ENCODE measurements around the gene UBXN1. TPM values are rescaled to one million over a fixed set of nuclear protein-coding genes. Genes with fewer than 3 reads are reported as not detected.

UBXN1 gene
- total RNA-seq, 2 experiments from 2014 or later: 101 to 129 TPM

DNA sequence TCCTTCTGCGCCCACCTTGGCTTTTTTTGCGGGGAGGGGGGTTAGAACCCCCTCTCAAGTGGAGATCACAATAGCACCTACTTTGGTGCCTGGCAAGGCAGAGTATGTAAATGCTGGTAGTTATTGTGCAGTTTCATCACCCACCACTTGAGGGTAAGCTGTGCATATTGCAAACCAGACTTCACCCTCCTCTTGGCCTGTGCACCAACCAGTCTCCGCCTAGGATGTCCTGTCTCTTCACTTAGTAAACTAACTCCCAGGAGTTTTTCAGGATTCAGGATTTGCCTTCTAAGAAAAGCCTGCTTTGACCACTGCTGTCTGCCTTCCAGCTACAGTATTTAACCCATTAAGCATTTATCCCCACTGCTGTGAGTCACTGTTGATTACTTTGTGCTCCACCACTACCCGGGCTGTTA, 2.0 kb upstream of the UBXN1 start:
- H3K79me2 ChIP-seq (ENCODE audit: insufficient read depth, low read depth, low read length): peaks cover 14% of the 10 kb centered on the region; the same call in 1 of the 2 replicates
- peak overlapping the region; percentile 35; the same call in 1 of the 2 replicates for H3K4me2 ChIP-seq (ENCODE audit: low read length)
- ChIA-PET CTCF (ENCODE audit: unreplicated experiment) (interaction anchor here (0.6 to 1.5 kb wide), 5 partner anchors 9 to 256 kb away, joined by 3 to 5 read pairs (median 3); partner anchors contain the start of genes C11orf98 and CSKMT), POLR2A (interaction anchor here (0.6 to 2.5 kb wide), 25 partner anchors 9 to 1003 kb away, joined by 3 to 13 read pairs (median 4); partner anchors contain the start of genes C11orf98, CSKMT, HNRNPUL2 and INTS5)
- peak overlapping the region; percentile 39 for H3K27ac ChIP-seq (ENCODE audit: low read depth, low read length, poor library complexity, severe bottlenecking)
- peaks cover 35% of the 10 kb centered on the region for H3K4me1 ChIP-seq (ENCODE audit: insufficient read depth, low read length, poor library complexity, severe bottlenecking)
- no peaks in the 10 kb centered on the region for H3K9me3 ChIP-seq (ENCODE audit: low read length)
- peak; percentile 85 for DNase-seq (ENCODE audit: low spot score)
- peak overlapping the region; percentile 75 for H2AFZ ChIP-seq (ENCODE audit: low read length)
- peaks cover 17% of the 10 kb centered on the region for H3K36me3 ChIP-seq (ENCODE audit: insufficient read depth, low read length)
- TF ChIP-seq, protein P1, sequence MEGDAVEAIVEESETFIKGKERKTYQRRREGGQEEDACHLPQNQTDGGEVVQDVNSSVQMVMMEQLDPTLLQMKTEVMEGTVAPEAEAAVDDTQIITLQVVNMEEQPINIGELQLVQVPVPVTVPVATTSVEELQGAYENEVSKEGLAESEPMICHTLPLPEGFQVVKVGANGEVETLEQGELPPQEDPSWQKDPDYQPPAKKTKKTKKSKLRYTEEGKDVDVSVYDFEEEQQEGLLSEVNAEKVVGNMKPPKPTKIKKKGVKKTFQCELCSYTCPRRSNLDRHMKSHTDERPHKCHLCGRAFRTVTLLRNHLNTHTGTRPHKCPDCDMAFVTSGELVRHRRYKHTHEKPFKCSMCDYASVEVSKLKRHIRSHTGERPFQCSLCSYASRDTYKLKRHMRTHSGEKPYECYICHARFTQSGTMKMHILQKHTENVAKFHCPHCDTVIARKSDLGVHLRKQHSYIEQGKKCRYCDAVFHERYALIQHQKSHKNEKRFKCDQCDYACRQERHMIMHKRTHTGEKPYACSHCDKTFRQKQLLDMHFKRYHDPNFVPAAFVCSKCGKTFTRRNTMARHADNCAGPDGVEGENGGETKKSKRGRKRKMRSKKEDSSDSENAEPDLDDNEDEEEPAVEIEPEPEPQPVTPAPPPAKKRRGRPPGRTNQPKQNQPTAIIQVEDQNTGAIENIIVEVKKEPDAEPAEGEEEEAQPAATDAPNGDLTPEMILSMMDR (conservative IDR thresholded peaks at IDR 0.05; ENCODE audit: low read length): peak; percentile 85
- TF ChIP-seq EZH2phosphoT487 (IDR thresholded peaks at IDR 0.05; ENCODE audit: borderline replicate concordance, low read depth, low read length): no peak
- no peaks in the 10 kb centered on the region for H4K20me1 ChIP-seq (ENCODE audit: insufficient read depth, low read length)
- H3K9me2 ChIP-seq (ENCODE audit: insufficient read depth, low read length): no peaks in the 10 kb centered on the region
- BruUV-seq (replicated peaks): no TSS peak
- no peak overlapping the region for H3K4me3 ChIP-seq (ENCODE audit: low read depth, low read length, poor library complexity, severe bottlenecking)
- intact Hi-C loops (cut with micrococcal nuclease; ENCODE audit: unreplicated experiment): loop anchor here (2.0 kb wide), 1 partner anchor 46 kb away; the partner anchor contains the start of gene HNRNPUL2

DNA sequence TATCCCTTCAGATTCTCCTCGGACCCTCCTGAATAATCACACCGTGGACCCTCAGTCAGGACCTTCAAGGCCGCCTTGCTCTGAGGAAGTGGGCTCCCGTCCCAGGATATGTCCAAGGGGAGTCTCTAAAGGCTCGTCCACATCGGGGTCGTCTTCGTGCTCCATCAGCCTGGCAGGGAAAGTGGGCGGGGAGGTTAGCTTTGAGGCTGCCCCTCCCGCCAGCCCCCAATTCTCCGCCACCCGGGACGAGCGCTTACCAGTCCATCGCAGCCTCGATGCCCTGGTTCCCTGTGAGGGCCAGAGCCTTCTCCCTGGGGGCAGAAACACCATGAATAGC, 472 bp downstream of the UBXN1 start:
- peak overlapping the region; percentile 93 for H3K4me3 ChIP-seq (ENCODE audit: low read depth, low read length, poor library complexity, severe bottlenecking)
- peaks cover 37% of the 10 kb centered on the region for H3K36me3 ChIP-seq (ENCODE audit: insufficient read depth, low read length)
- H3K4me2 ChIP-seq (ENCODE audit: low read length): peak overlapping the region; percentile 96
- peak overlapping the region; percentile 57 for H3K27ac ChIP-seq (ENCODE audit: low read depth, low read length, poor library complexity, severe bottlenecking)
- no peaks in the 10 kb centered on the region for H4K20me1 ChIP-seq (ENCODE audit: insufficient read depth, low read length)
- H3K4me1 ChIP-seq (ENCODE audit: insufficient read depth, low read length, poor library complexity, severe bottlenecking): peaks cover 40% of the 10 kb centered on the region
- ChIA-PET CTCF (ENCODE audit: unreplicated experiment) (no interaction called here), POLR2A (no interaction called here)
- BruUV-seq (replicated peaks): no TSS peak
- H2AFZ ChIP-seq (ENCODE audit: low read length): peak overlapping the region; percentile 99; the same call in 1 of the 2 replicates
- no peak for DNase-seq (ENCODE audit: low spot score)
- TF ChIP-seq, protein P1 (conservative IDR thresholded peaks at IDR 0.05; ENCODE audit: low read length): no peak
- no peak for TF ChIP-seq EZH2phosphoT487 (IDR thresholded peaks at IDR 0.05; ENCODE audit: borderline replicate concordance, low read depth, low read length)
- intact Hi-C loops (cut with micrococcal nuclease; ENCODE audit: unreplicated experiment): loop anchor here (5.0 kb wide), 1 partner anchor 109 kb away; the partner anchor contains the start of gene TMEM179B
- H3K9me2 ChIP-seq (ENCODE audit: insufficient read depth, low read length): no peaks in the 10 kb centered on the region
- H3K9me3 ChIP-seq (ENCODE audit: low read length): no peaks in the 10 kb centered on the region
- H3K79me2 ChIP-seq (ENCODE audit: insufficient read depth, low read depth, low read length): peaks cover 25% of the 10 kb centered on the region; the same call in 1 of the 2 replicates

DNA sequence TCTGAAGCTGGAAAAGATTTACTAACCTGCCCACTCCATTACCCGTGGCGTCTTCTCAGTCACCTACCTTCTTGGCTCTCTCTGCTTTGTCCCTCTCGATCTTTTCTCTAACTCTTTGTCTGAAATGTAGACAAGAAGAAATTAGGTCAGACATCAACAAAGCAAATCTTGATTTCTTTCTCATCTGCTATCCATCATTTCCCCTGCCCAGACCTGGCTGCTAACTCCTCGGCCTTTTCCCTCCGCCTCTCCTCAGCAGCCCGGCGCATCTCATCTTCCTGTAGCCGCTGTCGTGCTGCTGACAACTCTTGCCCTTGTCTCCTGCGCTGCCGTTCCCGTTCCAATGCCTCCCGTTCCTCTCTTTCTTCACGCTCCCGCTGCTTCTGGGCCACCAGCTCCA, 1.2 kb downstream of the UBXN1 start:
- no peak overlapping the region for H2AFZ ChIP-seq (ENCODE audit: low read length)
- H3K27ac ChIP-seq (ENCODE audit: low read depth, low read length, poor library complexity, severe bottlenecking): no peak overlapping the region
- no TSS peak for BruUV-seq (replicated peaks)
- peaks cover 47% of the 10 kb centered on the region for H3K4me1 ChIP-seq (ENCODE audit: insufficient read depth, low read length, poor library complexity, severe bottlenecking)
- no peak for DNase-seq (ENCODE audit: low spot score)
- no peaks in the 10 kb centered on the region for H3K9me3 ChIP-seq (ENCODE audit: low read length)
- ChIA-PET CTCF (ENCODE audit: unreplicated experiment) (no interaction called here), POLR2A (interaction anchor here (1.1 to 1.4 kb wide), 3 partner anchors 13 to 104 kb away, joined by 3 to 6 read pairs (median 5); partner anchors contain the start of genes C11orf98, CSKMT and EEF1G)
- TF ChIP-seq, protein P1 (conservative IDR thresholded peaks at IDR 0.05; ENCODE audit: low read length): no peak
- TF ChIP-seq EZH2phosphoT487 (IDR thresholded peaks at IDR 0.05; ENCODE audit: borderline replicate concordance, low read depth, low read length): no peak
- H3K9me2 ChIP-seq (ENCODE audit: insufficient read depth, low read length): no peaks in the 10 kb centered on the region
- H4K20me1 ChIP-seq (ENCODE audit: insufficient read depth, low read length): no peaks in the 10 kb centered on the region
- peaks cover 32% of the 10 kb centered on the region; the same call in 1 of the 2 replicates for H3K79me2 ChIP-seq (ENCODE audit: insufficient read depth, low read depth, low read length)
- intact Hi-C loops (cut with micrococcal nuclease; ENCODE audit: unreplicated experiment): loop anchor here (5.0 kb wide), 1 partner anchor 110 kb away; the partner anchor contains the start of gene TMEM179B
- peak overlapping the region; percentile 93 for H3K4me3 ChIP-seq (ENCODE audit: low read depth, low read length, poor library complexity, severe bottlenecking)
- peaks cover 44% of the 10 kb centered on the region for H3K36me3 ChIP-seq (ENCODE audit: insufficient read depth, low read length)
- H3K4me2 ChIP-seq (ENCODE audit: low read length): peak overlapping the region; percentile 96
